Measurements from ENCODE around the gene CDH20. TPM values are rescaled to one million over a fixed set of nuclear protein-coding genes. Genes with fewer than 3 reads are reported as not detected.

The CDH20 gene
- total RNA-seq, 1 experiment from 2014 or later = not detected

DNA sequence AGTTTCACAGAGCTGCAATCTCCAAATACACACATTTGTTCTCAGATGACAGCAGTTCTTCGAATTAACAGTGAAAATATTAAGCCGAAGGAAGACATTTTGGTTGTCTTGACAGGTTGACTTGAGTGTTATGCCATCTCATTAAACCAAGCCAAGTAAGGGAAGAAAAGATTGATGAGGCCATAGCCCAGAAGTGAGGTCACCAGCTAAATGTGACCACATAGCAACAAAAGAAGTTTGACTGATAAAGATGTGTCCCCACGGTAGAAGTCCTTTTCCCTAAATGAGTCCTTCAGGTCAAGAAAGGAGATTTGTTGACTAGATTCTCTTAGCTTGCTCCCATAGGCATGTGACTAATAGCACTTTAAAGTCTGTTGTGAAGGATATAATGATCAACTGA lies 156.1 kb downstream of the CDH20 start:
- intact Hi-C loops (cut with micrococcal nuclease) = no loop called here
- no peaks in the 10 kb centered on the region for H3K4me1 ChIP-seq (ENCODE audit: insufficient read depth, low read length)
- no peaks in the 10 kb centered on the region for H3F3A ChIP-seq (ENCODE audit: low read length, unreplicated experiment)
- H3K36me3 ChIP-seq (ENCODE audit: low read depth, low read length) = no peaks in the 10 kb centered on the region
- TF ChIP-seq EZH2phosphoT487 (IDR thresholded peaks at IDR 0.05; ENCODE audit: borderline replicate concordance, low read length) (no peak), EZH2 (IDR thresholded peaks at IDR 0.05; ENCODE audit: low read length, unreplicated experiment) (no peak)
- TF ChIP-seq, protein P1, sequence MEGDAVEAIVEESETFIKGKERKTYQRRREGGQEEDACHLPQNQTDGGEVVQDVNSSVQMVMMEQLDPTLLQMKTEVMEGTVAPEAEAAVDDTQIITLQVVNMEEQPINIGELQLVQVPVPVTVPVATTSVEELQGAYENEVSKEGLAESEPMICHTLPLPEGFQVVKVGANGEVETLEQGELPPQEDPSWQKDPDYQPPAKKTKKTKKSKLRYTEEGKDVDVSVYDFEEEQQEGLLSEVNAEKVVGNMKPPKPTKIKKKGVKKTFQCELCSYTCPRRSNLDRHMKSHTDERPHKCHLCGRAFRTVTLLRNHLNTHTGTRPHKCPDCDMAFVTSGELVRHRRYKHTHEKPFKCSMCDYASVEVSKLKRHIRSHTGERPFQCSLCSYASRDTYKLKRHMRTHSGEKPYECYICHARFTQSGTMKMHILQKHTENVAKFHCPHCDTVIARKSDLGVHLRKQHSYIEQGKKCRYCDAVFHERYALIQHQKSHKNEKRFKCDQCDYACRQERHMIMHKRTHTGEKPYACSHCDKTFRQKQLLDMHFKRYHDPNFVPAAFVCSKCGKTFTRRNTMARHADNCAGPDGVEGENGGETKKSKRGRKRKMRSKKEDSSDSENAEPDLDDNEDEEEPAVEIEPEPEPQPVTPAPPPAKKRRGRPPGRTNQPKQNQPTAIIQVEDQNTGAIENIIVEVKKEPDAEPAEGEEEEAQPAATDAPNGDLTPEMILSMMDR (conservative IDR thresholded peaks at IDR 0.05; ENCODE audit: low read depth, low read length) = no peak
- no peak overlapping the region for H3K4me3 ChIP-seq (ENCODE audit: low read length)
- H3K9me2 ChIP-seq (replicated peaks; ENCODE audit: low read length) = no peaks in the 10 kb centered on the region
- ChIA-PET CTCF (no interaction called here), POLR2A (ENCODE audit: unreplicated experiment) (no interaction called here)
- ATAC-seq (no peak), DNase-seq (no peak)
- H3K9ac ChIP-seq (ENCODE audit: low read length) = no peak overlapping the region
- no peaks in the 10 kb centered on the region for H3K79me2 ChIP-seq (ENCODE audit: low read length)
- H2AFZ ChIP-seq (ENCODE audit: low read length) = no peak overlapping the region
- H3K9me3 ChIP-seq (ENCODE audit: low read length) = no peaks in the 10 kb centered on the region
- H3K27ac ChIP-seq (ENCODE audit: low read length) = no peak overlapping the region
- peaks cover 53% of the 10 kb centered on the region for H3K27me3 ChIP-seq (ENCODE audit: low read length)
- no peak overlapping the region for H3K4me2 ChIP-seq (ENCODE audit: low read length)
- no TSS peak for BruUV-seq (replicated peaks)
- H4K20me1 ChIP-seq (ENCODE audit: low read length) = no peaks in the 10 kb centered on the region

DNA sequence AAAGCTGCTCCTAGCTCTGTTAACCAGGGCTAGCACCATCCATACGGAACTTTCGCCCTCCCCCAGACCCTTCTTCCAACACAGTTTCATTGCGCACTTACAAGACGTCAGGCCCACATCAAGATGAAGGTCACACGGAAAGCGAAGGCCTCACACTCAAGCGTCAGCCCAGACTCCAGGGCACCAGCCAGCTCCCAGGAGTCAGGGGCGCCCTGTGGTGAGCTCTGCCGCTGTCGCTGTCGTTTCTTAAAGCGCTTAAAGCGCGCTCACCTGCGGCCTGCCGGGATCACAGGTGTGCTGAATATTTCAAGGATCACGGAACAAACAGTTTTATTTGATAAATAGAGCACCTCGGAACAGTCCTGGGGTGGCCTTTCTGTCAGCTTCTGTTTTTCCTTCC lies 163.1 kb downstream of the CDH20 start:
- Histone ChIP-seq H3K79me2 (ENCODE audit: low read length) (no peaks in the 10 kb centered on the region), H3K9me3 (ENCODE audit: low read length) (no peaks in the 10 kb centered on the region), H3K4me3 (ENCODE audit: low read length) (no peak overlapping the region), H3K9ac (ENCODE audit: low read length) (no peak overlapping the region), H3K27ac (ENCODE audit: low read length) (no peak overlapping the region), H3K9me2 (replicated peaks; ENCODE audit: low read length) (no peaks in the 10 kb centered on the region), H4K20me1 (ENCODE audit: low read length) (no peaks in the 10 kb centered on the region), H3K4me2 (ENCODE audit: low read length) (no peak overlapping the region), H3K27me3 (ENCODE audit: low read length) (peaks cover 50% of the 10 kb centered on the region), H3F3A (ENCODE audit: low read length, unreplicated experiment) (no peaks in the 10 kb centered on the region), H3K4me1 (ENCODE audit: insufficient read depth, low read length) (no peaks in the 10 kb centered on the region), H2AFZ (ENCODE audit: low read length) (no peak overlapping the region), H3K36me3 (ENCODE audit: low read depth, low read length) (no peaks in the 10 kb centered on the region)
- no peak for DNase-seq
- ChIA-PET CTCF (no interaction called here), POLR2A (ENCODE audit: unreplicated experiment) (no interaction called here)
- intact Hi-C loops (cut with micrococcal nuclease) = no loop called here
- TF ChIP-seq EZH2phosphoT487 (IDR thresholded peaks at IDR 0.05; ENCODE audit: borderline replicate concordance, low read length) = no peak
- TF ChIP-seq, protein P1 (conservative IDR thresholded peaks at IDR 0.05; ENCODE audit: low read depth, low read length) = no peak
- no peak for TF ChIP-seq EZH2 (IDR thresholded peaks at IDR 0.05; ENCODE audit: low read length, unreplicated experiment)
- BruUV-seq (replicated peaks) = no TSS peak
- ATAC-seq = no peak

DNA sequence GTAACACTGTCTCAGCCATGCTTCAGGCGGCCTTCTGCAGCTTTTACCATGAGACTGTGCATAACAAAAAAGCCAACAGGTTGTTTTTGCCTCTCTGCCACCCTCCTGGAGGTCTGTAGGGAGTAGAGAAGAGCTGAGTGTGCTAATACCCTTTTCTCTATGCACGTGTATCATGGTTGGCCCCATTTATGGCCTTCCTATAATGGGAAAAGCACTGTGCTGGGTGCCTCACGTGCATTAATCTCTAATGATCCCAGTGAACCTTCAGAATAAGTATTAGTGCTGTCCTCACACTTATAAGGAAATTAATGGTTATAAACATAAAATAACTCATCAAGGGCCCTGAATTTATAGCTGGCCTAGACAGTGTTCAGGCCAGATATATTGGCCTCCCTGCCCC lies 164.2 kb downstream of the CDH20 start:
- TF ChIP-seq EZH2phosphoT487 (IDR thresholded peaks at IDR 0.05; ENCODE audit: borderline replicate concordance, low read length) (no peak), EZH2 (IDR thresholded peaks at IDR 0.05; ENCODE audit: low read length, unreplicated experiment) (no peak)
- TF ChIP-seq, protein P1 (conservative IDR thresholded peaks at IDR 0.05; ENCODE audit: low read depth, low read length) = no peak
- Histone ChIP-seq H2AFZ (ENCODE audit: low read length) (no peak overlapping the region), H4K20me1 (ENCODE audit: low read length) (no peaks in the 10 kb centered on the region), H3K9ac (ENCODE audit: low read length) (no peak overlapping the region), H3K4me3 (ENCODE audit: low read length) (no peak overlapping the region), H3K27me3 (ENCODE audit: low read length) (peaks cover 50% of the 10 kb centered on the region), H3K36me3 (ENCODE audit: low read depth, low read length) (no peaks in the 10 kb centered on the region), H3K4me1 (ENCODE audit: insufficient read depth, low read length) (no peaks in the 10 kb centered on the region), H3K79me2 (ENCODE audit: low read length) (no peaks in the 10 kb centered on the region), H3K4me2 (ENCODE audit: low read length) (no peak overlapping the region), H3F3A (ENCODE audit: low read length, unreplicated experiment) (no peaks in the 10 kb centered on the region), H3K9me3 (ENCODE audit: low read length) (no peaks in the 10 kb centered on the region), H3K27ac (ENCODE audit: low read length) (no peak overlapping the region), H3K9me2 (replicated peaks; ENCODE audit: low read length) (no peaks in the 10 kb centered on the region)
- DNase-seq (no peak), ATAC-seq (no peak)
- ChIA-PET POLR2A (ENCODE audit: unreplicated experiment) (no interaction called here), CTCF (no interaction called here)
- intact Hi-C loops (cut with micrococcal nuclease) = no loop called here
- BruUV-seq (replicated peaks) = no TSS peak
